Stimulated activated CD4-positive, alpha-beta T cell treated with anti-CD3 and anti-CD28 coated beads, TNF-alpha, amount 100 ng/mL, for 24 hours (primary cell): ENCODE data around the gene CA11.

Experiments
- DNase-seq, 3 experiments: peaks; one replicate each; pipeline ENCODE4 v3.0.0-alpha.2; 2020; ENCODE audit warnings: low read depth in 3 of 3

The CA11 gene

DNA sequence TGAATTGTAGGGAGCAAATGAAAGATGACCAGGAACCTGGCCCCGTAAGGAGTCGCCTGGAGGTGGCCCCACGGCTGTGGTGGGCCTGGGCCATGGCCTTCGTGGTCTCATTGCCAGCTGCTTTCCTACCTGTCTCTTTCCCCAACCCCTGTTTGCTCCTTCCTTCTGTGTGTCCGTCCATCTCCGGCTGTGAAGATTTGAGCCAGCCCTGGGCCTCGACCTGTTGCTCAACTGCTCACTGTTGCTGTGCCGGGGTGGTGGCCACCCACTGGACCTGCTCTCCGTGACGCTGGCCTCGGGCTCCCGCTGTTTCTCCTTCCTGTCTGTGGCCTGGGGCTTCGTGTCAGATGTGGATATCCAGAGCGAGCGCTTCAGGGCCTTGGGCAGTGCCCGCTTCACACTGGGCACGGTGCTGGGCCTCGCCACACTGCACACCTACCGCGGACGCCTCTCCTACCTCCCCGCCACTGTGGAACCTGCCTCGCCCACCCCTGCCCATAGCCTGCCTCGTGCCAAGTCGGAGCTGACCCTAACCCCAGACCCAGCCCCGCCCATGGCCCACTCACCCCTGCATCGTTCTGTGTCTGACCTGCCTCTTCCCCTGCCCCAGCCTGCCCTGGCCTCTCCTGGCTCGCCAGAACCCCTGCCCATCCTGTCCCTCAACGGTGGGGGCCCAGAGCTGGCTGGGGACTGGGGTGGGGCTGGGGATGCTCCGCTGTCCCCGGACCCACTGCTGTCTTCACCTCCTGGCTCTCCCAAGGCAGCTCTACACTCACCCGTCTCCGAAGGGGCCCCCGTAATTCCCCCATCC is 17.3 kb downstream of the CA11 start:
- no peak for DNase-seq

GRCh38 chr19:48627865-48628314 is 18.1 kb downstream of the CA11 start:
- no peak for DNase-seq

DNA sequence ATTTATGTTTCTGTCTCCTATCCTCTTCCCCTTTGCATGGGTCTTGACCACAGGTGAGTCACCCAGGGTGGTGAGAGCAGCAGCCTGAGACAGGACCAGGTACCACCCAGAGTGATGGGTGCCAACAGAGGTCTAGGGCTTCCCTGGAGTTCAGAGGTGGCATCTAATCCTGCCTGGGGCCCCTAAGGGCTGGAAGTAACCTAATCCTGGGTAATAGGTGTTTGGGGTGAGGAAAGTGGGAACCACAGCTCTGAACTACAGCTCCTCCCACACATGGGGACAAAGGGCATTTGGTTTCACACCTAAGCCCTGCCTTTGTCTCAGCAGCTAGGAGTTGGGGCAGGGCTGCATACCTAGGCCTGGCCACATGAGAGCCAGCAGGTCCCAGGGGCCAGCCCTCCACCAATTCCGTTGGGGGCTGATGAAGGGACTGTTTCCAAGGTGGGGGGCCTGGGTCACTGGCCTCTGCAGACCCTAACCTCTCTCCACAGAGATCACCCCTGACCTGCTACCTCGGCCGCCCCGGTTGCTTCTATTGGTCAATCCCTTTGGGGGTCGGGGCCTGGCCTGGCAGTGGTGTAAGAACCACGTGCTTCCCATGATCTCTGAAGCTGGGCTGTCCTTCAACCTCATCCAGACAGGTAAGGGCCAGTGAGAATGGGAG is 18.7 kb downstream of the CA11 start:
- DNase-seq = no peak

GRCh38 chr19:48625891-48626327 is 20.1 kb downstream of the CA11 start:
- DNase-seq = no peak

DNA sequence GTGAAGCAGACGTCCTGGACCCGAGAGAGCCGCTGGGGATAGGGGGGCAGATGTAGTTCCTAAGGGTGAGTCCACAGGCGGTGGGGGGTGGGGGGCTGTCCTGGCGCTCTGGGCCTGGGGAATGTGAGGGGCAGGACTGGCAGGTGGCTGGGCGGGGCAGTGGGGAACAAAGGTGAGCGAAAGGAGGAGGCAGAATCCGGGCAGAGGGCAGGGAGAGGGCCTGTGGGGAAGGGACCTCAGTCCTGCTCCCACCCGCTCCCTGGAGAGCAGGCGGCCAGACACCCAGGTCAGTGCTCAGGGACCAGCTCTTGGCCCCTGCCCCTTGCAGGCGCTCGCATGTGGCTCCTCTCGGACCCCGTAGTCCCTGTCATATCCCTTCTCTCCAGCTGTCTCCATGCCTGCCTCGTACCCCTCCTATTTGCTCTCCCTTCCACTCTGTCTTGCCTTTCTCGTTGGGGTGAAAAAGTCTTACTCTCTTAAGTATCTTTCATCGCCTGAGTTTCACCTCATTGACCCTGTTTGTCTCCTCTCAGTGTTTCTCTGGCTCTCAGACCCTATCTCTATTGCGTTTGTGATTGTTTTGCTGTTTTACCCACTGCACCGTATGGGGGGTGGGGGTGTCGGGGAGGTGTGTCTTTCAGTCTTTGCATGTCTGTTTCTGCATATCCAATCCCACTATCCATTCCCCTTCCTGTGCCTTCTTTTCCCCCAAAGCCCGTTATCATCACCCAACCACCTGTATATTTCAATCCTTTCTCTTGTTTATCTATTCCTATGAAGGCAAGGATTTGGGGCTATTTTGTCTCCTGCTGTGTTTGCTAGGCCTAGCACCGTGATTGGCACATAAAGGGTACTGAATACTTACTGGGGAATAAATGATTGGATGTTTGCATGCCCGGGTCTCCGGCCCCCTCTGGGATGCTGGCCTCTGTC is 20.9 kb downstream of the CA11 start:
- DNase-seq = no peak

DNA sequence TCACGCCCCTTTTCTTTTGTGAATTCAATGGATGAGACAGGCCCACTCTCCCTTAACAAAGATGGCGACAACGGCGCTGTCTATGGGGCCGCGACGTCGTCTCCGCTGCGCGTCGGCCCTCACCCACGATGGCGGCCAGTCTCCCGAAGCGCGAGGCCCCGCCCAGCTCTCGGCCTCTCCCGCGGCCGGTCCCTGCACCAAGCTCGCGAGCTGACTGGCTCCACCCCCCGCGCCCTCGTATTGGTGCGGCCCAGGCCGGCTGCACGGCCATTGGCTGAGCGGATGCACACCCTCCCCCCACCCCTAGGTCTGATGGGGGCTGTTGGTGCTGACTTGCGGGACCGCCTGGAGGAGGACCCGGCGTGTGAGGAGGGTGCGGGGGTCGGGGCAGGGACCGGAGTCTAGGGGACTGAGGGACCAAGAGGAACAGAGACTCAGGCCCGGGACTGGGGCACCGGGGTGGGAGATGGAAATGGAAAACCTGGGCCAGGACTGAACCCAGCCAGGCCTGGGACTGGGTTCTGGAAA is 21.9 kb downstream of the CA11 start:
- peak; percentile 90 to 98 (median 93) for DNase-seq

GRCh38 chr19:48623556-48624066 is 22.4 kb downstream of the CA11 start:
- no peak for DNase-seq

GRCh38 chr19:48619692-48620585 is 26.0 kb downstream of the CA11 start:
- DNase-seq = no peak

DNA sequence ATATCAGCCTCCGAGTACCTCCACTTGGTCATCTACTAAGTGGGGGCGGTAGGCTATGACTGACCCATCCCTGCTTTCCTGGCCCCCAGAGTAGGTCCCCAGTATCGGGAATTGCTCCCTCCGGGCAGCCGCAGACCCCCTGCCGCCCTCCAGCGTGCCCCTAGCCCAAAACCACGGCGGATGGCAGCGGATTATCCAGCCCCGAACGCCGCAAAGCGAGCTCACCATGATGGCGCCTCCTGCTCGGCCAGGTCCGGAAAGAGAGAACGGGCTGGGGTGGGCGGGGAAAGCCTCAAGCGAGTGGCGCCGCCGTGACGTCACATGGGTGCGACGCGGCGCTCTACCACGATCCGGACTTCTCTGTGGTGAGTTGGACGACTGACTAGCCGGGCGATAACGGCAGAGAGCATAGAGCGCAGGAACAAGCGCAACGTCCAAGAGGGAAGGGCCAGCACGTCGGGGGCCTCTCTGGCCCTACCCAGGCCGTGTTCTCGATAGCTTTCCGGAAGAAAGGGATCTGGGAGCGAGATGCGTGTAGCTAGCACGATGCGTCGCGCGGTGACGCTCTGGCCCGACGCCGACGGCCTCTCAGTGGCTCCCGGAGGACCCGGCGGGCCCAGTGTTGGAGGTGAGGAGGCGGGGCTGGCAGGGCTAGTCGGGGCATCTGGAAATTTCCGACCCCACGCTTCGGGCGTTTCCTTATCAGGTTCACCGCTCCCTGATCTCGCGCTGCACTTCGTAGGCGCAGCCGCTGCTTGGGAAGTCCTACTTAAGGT is 26.9 kb downstream of the CA11 start, which contains the start of the genes RPL18 and SPHK2:
TSS of gene RPL18 (minus strand) at position 263 of the 776 bp plus-strand sequence. CDS start at position 228, 35 bp downstream.
TSS of gene SPHK2 (plus strand) at position 591 of the 776 bp plus-strand sequence. CDS start 1,009 bp downstream, outside the sequence.
- DNase-seq = peak; percentile 88 to 95 (median 95)

- no peak for DNase-seq
Measured at GRCh38 chr19:48618278-48618915, 27.6 kb downstream of the CA11 start.

GRCh38 chr19:48617146-48617937 is 28.6 kb downstream of the CA11 start:
- DNase-seq = no peak

DNA sequence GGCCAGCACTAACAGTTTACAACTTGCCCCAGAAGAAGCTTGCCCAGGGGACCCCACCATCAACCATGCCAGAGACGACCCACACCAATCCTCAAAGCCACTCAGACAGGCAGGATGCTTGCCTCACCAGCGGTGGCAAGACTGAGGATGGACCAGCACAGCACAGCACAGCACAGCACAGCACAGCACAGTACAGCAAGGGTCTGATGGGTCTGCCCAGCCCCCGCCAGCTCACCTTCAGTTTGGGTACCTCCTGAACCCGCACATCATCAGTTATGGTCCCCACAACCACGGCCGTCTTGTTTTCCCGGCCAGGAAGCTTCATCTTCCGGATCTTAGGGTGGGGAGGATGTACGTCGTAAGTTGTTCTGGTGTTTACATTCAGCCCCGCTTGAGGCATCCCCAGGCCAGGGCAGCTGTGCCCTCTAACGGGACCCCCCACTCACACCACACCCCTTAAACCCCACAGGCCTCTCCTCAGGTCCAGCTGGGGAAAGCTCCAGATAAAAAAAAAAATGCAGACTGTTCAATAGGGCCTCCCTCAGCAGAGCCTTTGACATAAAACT is 29.4 kb downstream of the CA11 start:
- DNase-seq = no peak

- DNase-seq = no peak
Measured at GRCh38 chr19:48616041-48616436, 29.9 kb downstream of the CA11 start.

DNA sequence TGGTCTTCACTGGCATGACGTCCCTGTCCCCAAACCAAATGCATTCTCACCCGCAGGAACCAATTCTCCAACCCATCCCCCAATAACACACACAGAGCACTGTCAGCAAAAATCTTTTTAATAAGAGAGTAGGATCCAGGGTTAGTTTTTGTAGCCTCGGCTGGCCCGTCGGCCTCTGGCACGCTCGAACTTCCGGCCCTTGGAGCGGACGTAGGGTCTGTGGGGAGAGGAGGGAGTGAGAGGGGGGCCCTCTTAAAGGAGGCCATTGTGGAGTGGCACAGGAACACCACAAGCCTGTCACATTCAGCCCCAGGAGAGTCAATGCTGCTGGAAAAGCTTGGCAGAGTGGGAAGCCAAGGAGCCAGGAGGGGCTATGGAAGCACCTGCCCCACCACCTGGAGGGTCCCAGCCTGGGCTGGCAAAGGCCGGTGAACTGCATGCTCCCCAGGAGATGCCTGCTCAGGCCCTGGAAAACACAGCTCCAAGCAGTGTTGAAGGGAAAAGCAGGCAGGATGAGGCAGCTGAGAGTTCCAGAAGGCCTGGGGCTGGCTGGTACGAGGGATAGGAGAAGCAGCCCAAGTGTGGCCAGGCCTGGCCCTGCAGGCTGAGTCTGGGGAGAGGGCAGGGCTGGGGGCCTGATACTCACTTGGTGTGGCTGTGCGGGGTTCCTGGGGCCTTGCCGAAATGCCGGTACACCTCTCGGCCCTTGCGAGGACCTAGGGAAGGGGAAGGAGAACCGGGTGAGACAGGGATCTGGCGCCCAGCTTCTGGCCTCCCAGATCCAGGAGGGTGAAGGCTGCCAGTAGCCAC is 30.6 kb downstream of the CA11 start:
- no peak for DNase-seq

GRCh38 chr19:48614436-48615230 is 31.4 kb downstream of the CA11 start, which contains the start of gene FAM83E:
FAM83E (minus strand) TSS chr19:48615076; CDS start chr19:48613372, 1,704 bp downstream.
- no peak for DNase-seq
